ENCODE results near the gene ZNF609.

DNA sequence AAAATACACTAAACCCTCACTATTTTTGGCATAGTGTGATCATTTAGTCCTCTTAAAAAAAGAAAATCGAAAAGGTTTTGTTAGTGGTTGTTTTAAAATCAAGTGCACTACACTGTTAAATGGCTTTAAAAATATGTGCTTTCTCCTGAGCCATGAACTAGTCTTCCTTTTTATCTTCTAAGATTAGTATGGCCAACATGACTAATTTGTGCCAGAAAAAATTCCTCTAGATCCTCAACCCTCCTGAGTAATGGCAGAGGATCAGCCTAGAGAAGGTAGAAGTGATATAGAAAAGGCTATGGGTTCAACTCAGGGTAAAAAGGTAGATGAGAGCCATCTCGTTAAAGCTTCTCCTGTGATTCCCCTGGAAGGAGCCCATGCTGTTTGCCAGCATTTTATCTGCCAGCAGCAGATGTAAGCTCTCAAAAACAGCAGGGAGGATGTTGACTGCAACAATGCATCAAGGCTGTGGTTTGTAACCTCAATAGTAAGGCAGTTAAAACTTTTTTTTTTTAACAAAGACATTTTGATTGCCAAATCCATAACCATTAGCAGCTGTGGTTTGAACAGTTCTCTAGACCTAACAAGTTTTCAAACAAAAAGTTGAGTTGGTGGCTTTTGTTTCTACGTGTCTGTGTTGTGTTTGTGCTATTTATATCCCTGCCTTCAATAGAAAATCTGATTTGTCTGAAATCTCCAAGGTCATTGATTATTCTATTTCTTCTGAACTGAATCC, 30.2 kb upstream of the ZNF609 start:
- TF ChIP-seq EP300 (IDR thresholded peaks at IDR 0.05), result no peak
- TF ChIP-seq POLR2AphosphoS5 (IDR thresholded peaks at IDR 0.05), result peak; percentile 44 to 62
- TF ChIP-seq POLR2A (IDR thresholded peaks at IDR 0.05; ENCODE audit: low read depth), result no peak
- TF ChIP-seq, protein P1, sequence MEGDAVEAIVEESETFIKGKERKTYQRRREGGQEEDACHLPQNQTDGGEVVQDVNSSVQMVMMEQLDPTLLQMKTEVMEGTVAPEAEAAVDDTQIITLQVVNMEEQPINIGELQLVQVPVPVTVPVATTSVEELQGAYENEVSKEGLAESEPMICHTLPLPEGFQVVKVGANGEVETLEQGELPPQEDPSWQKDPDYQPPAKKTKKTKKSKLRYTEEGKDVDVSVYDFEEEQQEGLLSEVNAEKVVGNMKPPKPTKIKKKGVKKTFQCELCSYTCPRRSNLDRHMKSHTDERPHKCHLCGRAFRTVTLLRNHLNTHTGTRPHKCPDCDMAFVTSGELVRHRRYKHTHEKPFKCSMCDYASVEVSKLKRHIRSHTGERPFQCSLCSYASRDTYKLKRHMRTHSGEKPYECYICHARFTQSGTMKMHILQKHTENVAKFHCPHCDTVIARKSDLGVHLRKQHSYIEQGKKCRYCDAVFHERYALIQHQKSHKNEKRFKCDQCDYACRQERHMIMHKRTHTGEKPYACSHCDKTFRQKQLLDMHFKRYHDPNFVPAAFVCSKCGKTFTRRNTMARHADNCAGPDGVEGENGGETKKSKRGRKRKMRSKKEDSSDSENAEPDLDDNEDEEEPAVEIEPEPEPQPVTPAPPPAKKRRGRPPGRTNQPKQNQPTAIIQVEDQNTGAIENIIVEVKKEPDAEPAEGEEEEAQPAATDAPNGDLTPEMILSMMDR (IDR thresholded peaks at IDR 0.05), result no peak
